Upper lobe of right lung (tissue), 1 donor: ENCODE measurements around the gene DNAH8. TPM values are rescaled to one million over a fixed set of nuclear protein-coding genes. Genes with fewer than 3 reads are reported as not detected.
"Not testable (repeated sequence)": the region's sequence is repeated elsewhere in the genome, so short reads cannot be mapped to it uniquely, and the experiment has no call there.

Experiments
- ATAC-seq: fragments of 200-7000 bp; cut with Tn5 transposase; one replicate; pipeline ENCODE4 v1.9.1; 2020; ENCODE audit warnings: mild to moderate bottlenecking, moderate library complexity
- DNase-seq: peaks from one replicate; pipeline ENCODE4 v3.0.0-alpha.2; 2020
- H3K27ac ChIP-seq: fragments of 200-600 bp; one replicate; pipeline ENCODE4 v1.8.0; 2022
- H3K27me3 ChIP-seq: fragments of 200-600 bp; one replicate; pipeline ENCODE4 v1.8.0; 2022; ENCODE audit warnings: mild to moderate bottlenecking
- H3K36me3 ChIP-seq: fragments of 200-600 bp; one replicate; pipeline ENCODE4 v1.8.0; 2022
- H3K4me1 ChIP-seq: fragments of 200-600 bp; one replicate; pipeline ENCODE4 v1.8.0; 2022
- H3K4me3 ChIP-seq: fragments of 200-600 bp; one replicate; pipeline ENCODE4 v1.8.0; 2022; ENCODE audit warnings: mild to moderate bottlenecking
- H3K9me3 ChIP-seq: fragments of 200-600 bp; one replicate; pipeline ENCODE4 v1.8.0; 2022
- CTCF ChIP-seq: fragments of 200-600 bp; IDR thresholded peaks from one replicate; pipeline ENCODE4 v1.8.0; 2022; ENCODE audit warnings: antibody characterized with exemption
- intact Hi-C: fragments of 100-400 bp; cut with DNase I; formaldehyde crosslinking; loops from one replicate; pipeline ENCODE4 v1.11.0; 2022
- total RNA-seq: library from RNA; stranded (reverse); fragmentation: NEBNext Ultra II Directional; extraction: Animal tissue kit (Norgen Biotek cat#: 25700); gene quantifications from one replicate; pipeline ENCODE4 v1.2.1, GENCODE V29; 2021
- donor health status: DM: no; HTN: yes; CAD: no; lungs with severe emphysema.

The DNAH8 gene
- total RNA-seq, 1 donor from 2014 or later: 0.17 TPM

- H3K9me3 ChIP-seq: peaks cover 3% of the 10 kb centered on the region
- intact Hi-C loops: no loop called here
- TF ChIP-seq CTCF: no peak
- H3K27ac ChIP-seq: no peak overlapping the region
- DNase-seq: no peak
- no peaks in the 10 kb centered on the region for H3K36me3 ChIP-seq
- H3K4me3 ChIP-seq: no peak overlapping the region
- H3K27me3 ChIP-seq: no peaks in the 10 kb centered on the region
- H3K4me1 ChIP-seq: no peaks in the 10 kb centered on the region
- ATAC-seq: no peak
Observed at GRCh38 chr6:38695227-38695900, 19.7 kb upstream of the DNAH8 start.

- Histone ChIP-seq H3K4me3 (no peak overlapping the region), H3K36me3 (no peaks in the 10 kb centered on the region), H3K27ac (no peak overlapping the region), H3K27me3 (no peaks in the 10 kb centered on the region), H3K9me3 (peaks cover 3% of the 10 kb centered on the region), H3K4me1 (no peaks in the 10 kb centered on the region)
- no peak for ATAC-seq
- no peak for DNase-seq
- intact Hi-C loops: no loop called here
- no peak for TF ChIP-seq CTCF
Observed at GRCh38 chr6:38695933-38696332, 19.2 kb upstream of the DNAH8 start.

- no peaks in the 10 kb centered on the region for H3K27me3 ChIP-seq
- H3K4me1 ChIP-seq: no peaks in the 10 kb centered on the region
- no peak overlapping the region for H3K4me3 ChIP-seq
- ATAC-seq (no peak), DNase-seq (no peak)
- no peaks in the 10 kb centered on the region for H3K36me3 ChIP-seq
- H3K9me3 ChIP-seq: peaks cover 3% of the 10 kb centered on the region
- no peak for TF ChIP-seq CTCF
- no peak overlapping the region for H3K27ac ChIP-seq
- intact Hi-C loops: no loop called here
Observed at GRCh38 chr6:38696345-38696744, 18.8 kb upstream of the DNAH8 start.

DNA sequence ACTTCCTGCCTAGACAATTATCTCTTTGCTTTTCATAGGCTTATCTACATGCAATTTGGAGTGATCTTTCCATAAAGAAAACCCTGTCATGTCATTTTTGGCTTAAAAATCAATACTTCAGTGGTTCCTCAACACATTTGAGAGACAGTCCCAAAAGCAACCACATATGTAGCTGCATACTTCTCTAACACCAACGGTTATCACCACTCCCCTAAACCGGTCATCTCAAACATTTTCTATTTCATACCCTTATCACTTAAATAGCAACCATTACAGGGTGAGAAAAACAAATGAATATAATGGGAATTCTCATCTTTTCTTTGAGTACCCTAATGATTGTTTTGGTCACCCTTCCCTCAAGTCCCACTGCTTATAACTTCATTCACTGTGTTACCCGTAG, 17.3 kb upstream of the DNAH8 start:
- Histone ChIP-seq H3K27me3 (no peaks in the 10 kb centered on the region), H3K36me3 (no peaks in the 10 kb centered on the region), H3K4me1 (no peaks in the 10 kb centered on the region), H3K4me3 (no peak overlapping the region), H3K27ac (no peak overlapping the region), H3K9me3 (peaks cover 3% of the 10 kb centered on the region)
- TF ChIP-seq CTCF: no peak
- intact Hi-C loops: no loop called here
- DNase-seq (no peak), ATAC-seq (no peak)

DNA sequence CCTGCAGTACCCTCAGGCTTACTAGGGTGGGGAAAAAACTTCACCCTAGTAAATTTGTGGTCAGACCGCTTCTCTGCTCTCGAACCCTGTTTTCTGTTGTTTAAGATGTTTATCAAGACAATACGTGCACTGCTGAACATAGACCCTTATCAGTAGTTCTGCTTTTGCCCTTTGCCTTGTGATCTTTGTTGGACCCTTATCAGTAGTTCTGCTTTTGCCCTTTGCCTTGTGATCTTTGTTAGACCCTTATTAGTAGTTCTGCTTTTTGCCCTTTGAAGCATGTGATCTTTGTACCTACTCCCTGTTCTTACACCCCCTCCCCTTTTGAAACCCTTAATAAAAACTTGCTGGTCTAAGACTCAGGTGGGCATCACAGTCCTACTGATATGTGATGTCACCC, 15.4 kb upstream of the DNAH8 start:
- H3K4me3 ChIP-seq, intact Hi-C loops, H3K27me3 ChIP-seq, H3K36me3 ChIP-seq, ATAC-seq, H3K4me1 ChIP-seq, H3K9me3 ChIP-seq, H3K27ac ChIP-seq, DNase-seq: not testable (repeated sequence)

- intact Hi-C loops: no loop called here
- TF ChIP-seq CTCF: no peak
- H3K27ac ChIP-seq: no peak overlapping the region
- ATAC-seq (no peak), DNase-seq (no peak)
- peak overlapping the region; percentile 88 for H3K4me3 ChIP-seq
- H3K36me3 ChIP-seq: no peaks in the 10 kb centered on the region
- H3K27me3 ChIP-seq: no peaks in the 10 kb centered on the region
- no peaks in the 10 kb centered on the region for H3K4me1 ChIP-seq
- H3K9me3 ChIP-seq: peaks cover 3% of the 10 kb centered on the region
Observed at GRCh38 chr6:38701551-38701950, 13.6 kb upstream of the DNAH8 start.
